ENCODE data around the gene LRRC8A. TPM values are rescaled to one million over a fixed set of nuclear protein-coding genes. Genes with fewer than 3 reads are reported as not detected.

Gene LRRC8A
- total and polyA plus RNA-seq, 2 of the 13 experiments (the other 11 are each of a cell fraction or from before 2014, with no cell fraction given) = 16.1 to 40.6 TPM

GRCh38 chr9:128917151-128917849 is 35.4 kb downstream of the LRRC8A start (continued):
- TF ChIP-seq RAD51 (IDR thresholded peaks at IDR 0.05; ENCODE audit: borderline replicate concordance) (no peak), ZNF235 (CRISPR knock-in tag; IDR thresholded peaks at IDR 0.05; ENCODE audit: borderline replicate concordance) (no peak), ZNF549 (CRISPR knock-in tag; IDR thresholded peaks at IDR 0.05) (no peak), ZNF678 (CRISPR knock-in tag; IDR thresholded peaks at IDR 0.05) (no peak), ZNF564 (CRISPR knock-in tag; IDR thresholded peaks at IDR 0.05) (peak; percentile 74; the same call in 1 of the 2 replicates), ZBTB44 (CRISPR knock-in tag; IDR thresholded peaks at IDR 0.05) (no peak), ZNF672 (CRISPR knock-in tag; IDR thresholded peaks at IDR 0.05) (no peak), ZNF431 (CRISPR knock-in tag; IDR thresholded peaks at IDR 0.05; ENCODE audit: borderline replicate concordance, low read depth) (peak; percentile 32; the same call in 1 of the 2 replicates), ZNF329 (CRISPR knock-in tag; IDR thresholded peaks at IDR 0.05; ENCODE audit: low read depth) (peak; percentile 53; the same call in 1 of the 2 replicates), NCOA2 (CRISPR knock-in tag; IDR thresholded peaks at IDR 0.05) (peak; percentile 54), ZBTB20 (CRISPR knock-in tag; IDR thresholded peaks at IDR 0.05; ENCODE audit: borderline replicate concordance, low read depth) (peak; percentile 36; the same call in 1 of the 2 replicates), CBX2 (IDR thresholded peaks at IDR 0.05; ENCODE audit: low read depth, low read length) (no peak), CBX2 (CRISPR knock-in tag; IDR thresholded peaks at IDR 0.05; ENCODE audit: low read depth) (no peak), ZNF563 (CRISPR knock-in tag; IDR thresholded peaks at IDR 0.05) (peak; percentile 27; the same call in 1 of the 2 replicates), SCMH1 (CRISPR knock-in tag; IDR thresholded peaks at IDR 0.05; ENCODE audit: borderline replicate concordance) (no peak), CEBPZ (IDR thresholded peaks at IDR 0.05; ENCODE audit: low read length) (no peak)
- TF ChIP-seq, protein P1, sequence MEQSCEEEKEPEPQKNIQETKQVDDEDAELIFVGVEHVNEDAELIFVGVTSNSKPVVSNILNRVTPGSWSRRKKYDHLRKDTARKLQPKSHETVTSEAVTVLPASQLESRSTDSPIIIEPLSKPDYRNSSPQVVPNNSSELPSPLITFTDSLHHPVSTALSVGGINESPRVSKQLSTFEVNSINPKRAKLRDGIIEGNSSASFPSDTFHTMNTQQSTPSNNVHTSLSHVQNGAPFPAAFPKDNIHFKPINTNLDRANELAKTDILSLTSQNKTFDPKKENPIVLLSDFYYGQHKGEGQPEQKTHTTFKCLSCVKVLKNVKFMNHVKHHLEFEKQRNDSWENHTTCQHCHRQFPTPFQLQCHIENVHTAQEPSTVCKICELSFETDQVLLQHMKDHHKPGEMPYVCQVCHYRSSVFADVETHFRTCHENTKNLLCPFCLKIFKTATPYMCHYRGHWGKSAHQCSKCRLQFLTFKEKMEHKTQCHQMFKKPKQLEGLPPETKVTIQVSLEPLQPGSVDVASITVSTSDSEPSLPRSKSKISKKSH (CRISPR knock-in tag; IDR thresholded peaks at IDR 0.05; ENCODE audit: borderline replicate concordance) = 0 out of 2 replicates have a peak, but pooled peaks have one; percentile 58
- TF ChIP-seq, protein P2, sequence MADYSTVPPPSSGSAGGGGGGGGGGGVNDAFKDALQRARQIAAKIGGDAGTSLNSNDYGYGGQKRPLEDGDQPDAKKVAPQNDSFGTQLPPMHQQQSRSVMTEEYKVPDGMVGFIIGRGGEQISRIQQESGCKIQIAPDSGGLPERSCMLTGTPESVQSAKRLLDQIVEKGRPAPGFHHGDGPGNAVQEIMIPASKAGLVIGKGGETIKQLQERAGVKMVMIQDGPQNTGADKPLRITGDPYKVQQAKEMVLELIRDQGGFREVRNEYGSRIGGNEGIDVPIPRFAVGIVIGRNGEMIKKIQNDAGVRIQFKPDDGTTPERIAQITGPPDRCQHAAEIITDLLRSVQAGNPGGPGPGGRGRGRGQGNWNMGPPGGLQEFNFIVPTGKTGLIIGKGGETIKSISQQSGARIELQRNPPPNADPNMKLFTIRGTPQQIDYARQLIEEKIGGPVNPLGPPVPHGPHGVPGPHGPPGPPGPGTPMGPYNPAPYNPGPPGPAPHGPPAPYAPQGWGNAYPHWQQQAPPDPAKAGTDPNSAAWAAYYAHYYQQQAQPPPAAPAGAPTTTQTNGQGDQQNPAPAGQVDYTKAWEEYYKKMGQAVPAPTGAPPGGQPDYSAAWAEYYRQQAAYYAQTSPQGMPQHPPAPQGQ (CRISPR knock-in tag; IDR thresholded peaks at IDR 0.05; ENCODE audit: borderline replicate concordance) = no peak
- TF ChIP-seq, protein P3, sequence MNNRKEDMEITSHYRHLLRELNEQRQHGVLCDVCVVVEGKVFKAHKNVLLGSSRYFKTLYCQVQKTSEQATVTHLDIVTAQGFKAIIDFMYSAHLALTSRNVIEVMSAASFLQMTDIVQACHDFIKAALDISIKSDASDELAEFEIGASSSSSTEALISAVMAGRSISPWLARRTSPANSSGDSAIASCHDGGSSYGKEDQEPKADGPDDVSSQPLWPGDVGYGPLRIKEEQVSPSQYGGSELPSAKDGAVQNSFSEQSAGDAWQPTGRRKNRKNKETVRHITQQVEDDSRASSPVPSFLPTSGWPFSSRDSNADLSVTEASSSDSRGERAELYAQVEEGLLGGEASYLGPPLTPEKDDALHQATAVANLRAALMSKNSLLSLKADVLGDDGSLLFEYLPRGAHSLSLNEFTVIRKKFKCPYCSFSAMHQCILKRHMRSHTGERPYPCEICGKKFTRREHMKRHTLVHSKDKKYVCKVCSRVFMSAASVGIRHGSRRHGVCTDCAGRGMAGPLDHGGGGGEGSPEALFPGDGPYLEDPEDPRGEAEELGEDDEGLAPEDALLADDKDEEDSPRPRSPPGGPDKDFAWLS (CRISPR knock-in tag; IDR thresholded peaks at IDR 0.05; ENCODE audit: borderline replicate concordance) = no peak
